ENCODE results near the gene CELA3B.

Gene CELA3B

DNA sequence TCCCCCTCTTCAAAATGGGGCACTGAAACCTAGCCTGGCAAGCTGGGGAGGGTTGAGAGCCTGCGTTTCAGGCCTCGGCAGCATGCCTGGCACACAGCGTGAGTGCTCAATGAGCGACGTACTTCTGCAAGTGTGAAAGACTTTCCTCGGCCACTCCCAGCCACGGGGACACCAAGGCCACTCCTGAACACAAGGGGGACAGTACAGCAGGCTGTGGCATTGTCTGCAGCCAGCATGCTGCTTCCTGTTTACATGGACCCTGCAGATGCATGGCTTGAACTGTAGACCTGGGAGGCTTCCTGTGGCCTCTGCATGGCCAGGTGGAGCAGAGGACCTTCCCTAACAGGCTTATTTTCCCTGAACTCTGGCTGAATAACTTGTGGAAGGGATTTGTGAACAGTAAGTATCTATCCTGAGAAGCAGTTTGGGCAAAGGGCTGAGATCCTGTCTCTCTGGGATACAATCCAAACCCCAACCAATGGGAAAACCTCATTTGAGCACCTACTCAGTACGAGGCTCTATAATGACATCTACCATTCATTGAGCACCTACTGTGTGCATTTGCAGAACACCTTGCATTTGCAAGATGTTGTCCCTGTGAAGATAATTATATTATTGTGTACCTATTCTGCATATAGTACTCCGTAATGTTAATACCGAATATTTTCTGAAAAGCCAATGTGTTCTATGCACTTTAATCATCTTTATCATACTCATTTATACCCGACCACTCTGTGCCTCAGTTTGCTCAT is 29.8 kb upstream of the CELA3B start:
- H3K4me3 ChIP-seq, result no peak overlapping the region
- H3K27ac ChIP-seq, result no peak overlapping the region
- TF ChIP-seq CTCF (IDR thresholded peaks at IDR 0.05), result no peak
- DNase-seq (ENCODE audit: low spot score), result no peak

- Histone ChIP-seq H3K27ac (no peak overlapping the region), H3K4me3 (no peak overlapping the region)
- no peak for TF ChIP-seq CTCF (IDR thresholded peaks at IDR 0.05)
- no peak for DNase-seq (ENCODE audit: low spot score)
Observed at GRCh38 chr1:21950734-21951133, 26.1 kb upstream of the CELA3B start.

GRCh38 chr1:21951226-21951870 is 25.5 kb upstream of the CELA3B start:
- Histone ChIP-seq H3K4me3 (no peak overlapping the region), H3K27ac (no peak overlapping the region)
- TF ChIP-seq CTCF (IDR thresholded peaks at IDR 0.05), result no peak
- DNase-seq (ENCODE audit: low spot score), result no peak

- TF ChIP-seq CTCF (IDR thresholded peaks at IDR 0.05), result no peak
- H3K27ac ChIP-seq, result no peak overlapping the region
- DNase-seq (ENCODE audit: low spot score), result no peak
- H3K4me3 ChIP-seq, result no peak overlapping the region
Observed at GRCh38 chr1:21952786-21953520, 23.9 kb upstream of the CELA3B start.

DNA sequence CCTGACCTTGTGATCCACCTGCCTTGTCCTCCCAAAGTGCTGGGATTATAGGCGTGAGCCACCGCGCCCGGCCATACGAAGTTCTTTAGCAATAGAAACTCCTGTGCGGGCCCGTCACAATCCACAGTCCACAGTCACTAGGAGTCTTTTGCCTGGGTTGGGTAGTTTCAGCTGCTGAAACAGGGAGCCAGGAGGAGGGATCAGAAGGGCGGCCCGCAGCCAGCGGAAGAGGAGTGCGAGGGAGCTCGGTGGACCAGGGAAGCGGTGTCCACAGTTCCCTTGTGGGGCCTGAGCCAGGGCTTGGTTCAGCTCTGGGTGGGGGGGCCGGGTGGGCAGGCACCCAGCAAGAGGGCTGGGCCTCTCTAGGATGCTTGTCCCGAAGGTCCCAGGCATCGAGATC is 21.8 kb upstream of the CELA3B start:
- no peak for TF ChIP-seq CTCF (IDR thresholded peaks at IDR 0.05)
- Histone ChIP-seq H3K4me3 (no peak overlapping the region), H3K27ac (peak overlapping the region; percentile 59 to 61)
- DNase-seq (ENCODE audit: low spot score), result no peak

- no peak for TF ChIP-seq CTCF (IDR thresholded peaks at IDR 0.05)
- Histone ChIP-seq H3K4me3 (no peak overlapping the region), H3K27ac (peak overlapping the region; percentile 59 to 61)
- no peak for DNase-seq (ENCODE audit: low spot score)
Observed at GRCh38 chr1:21955501-21956281, 21.1 kb upstream of the CELA3B start.
